Stimulated activated CD4-positive, alpha-beta T cell treated with anti-CD3 and anti-CD28 coated beads, Interleukin-12 subunit alpha, Interleukin-12 subunit beta, amount 100 ng/mL, for 4 hours (primary cell): ENCODE results near the gene TCF19.
"Not testable (repeated sequence)": the region's sequence is repeated elsewhere in the genome, so short reads cannot be mapped to it uniquely, and the experiment has no call there.

Experiments
- DNase-seq: peaks from one replicate; pipeline ENCODE4 v3.0.0-alpha.2; 2020

Gene TCF19

GRCh38 chr6:31183859-31184258 is 25.5 kb downstream of the TCF19 start:
- not testable (repeated sequence) for DNase-seq

GRCh38 chr6:31185695-31186051 is 27.3 kb downstream of the TCF19 start:
- not testable (repeated sequence) for DNase-seq

- no peak for DNase-seq
Observed at GRCh38 chr6:31186052-31186734, 27.8 kb downstream of the TCF19 start.

- DNase-seq: no peak
Observed at GRCh38 chr6:31187780-31188194, 29.4 kb downstream of the TCF19 start.

GRCh38 chr6:31189223-31189622 is 30.8 kb downstream of the TCF19 start:
- not testable (repeated sequence) for DNase-seq

- DNase-seq: no peak
Observed at GRCh38 chr6:31190488-31190887, 32.1 kb downstream of the TCF19 start.

GRCh38 chr6:31192431-31193105 is 34.2 kb downstream of the TCF19 start:
- peak; percentile 47 for DNase-seq

GRCh38 chr6:31193206-31193605 is 34.8 kb downstream of the TCF19 start:
- DNase-seq: no peak

- DNase-seq: no peak
Observed at GRCh38 chr6:31194061-31194834, 35.9 kb downstream of the TCF19 start.

- DNase-seq: not testable (repeated sequence)
Observed at GRCh38 chr6:31195308-31195979, 37.1 kb downstream of the TCF19 start.

GRCh38 chr6:31196251-31197022 is 38.0 kb downstream of the TCF19 start:
- not testable (repeated sequence) for DNase-seq

- peak; percentile 84 for DNase-seq
Observed at GRCh38 chr6:31197559-31198305, 39.3 kb downstream of the TCF19 start.

GRCh38 chr6:31199105-31199452 is 40.7 kb downstream of the TCF19 start:
- not testable (repeated sequence) for DNase-seq

- DNase-seq: no peak
Observed at GRCh38 chr6:31202259-31203166, 44.1 kb downstream of the TCF19 start.

GRCh38 chr6:31203345-31203979 is 45.1 kb downstream of the TCF19 start:
- DNase-seq: peak; percentile 49

GRCh38 chr6:31204751-31205145 is 46.4 kb downstream of the TCF19 start:
- DNase-seq: no peak

GRCh38 chr6:31205638-31206037 is 47.2 kb downstream of the TCF19 start:
- no peak for DNase-seq

- no peak for DNase-seq
Observed at GRCh38 chr6:31208506-31208905, 50.1 kb downstream of the TCF19 start.

GRCh38 chr6:31209137-31209536 is 50.7 kb downstream of the TCF19 start:
- DNase-seq: no peak

GRCh38 chr6:31210123-31210522 is 51.7 kb downstream of the TCF19 start:
- no peak for DNase-seq
